Measurements from ENCODE around the gene PAN3. TPM values are rescaled to one million over a fixed set of nuclear protein-coding genes. Genes with fewer than 3 reads are reported as not detected.

PAN3 gene
- total and polyA plus RNA-seq, 2 experiments from 2014 or later, result 7.8 to 25.1 TPM

- no peaks in the 10 kb centered on the region for H3K27me3 ChIP-seq
- peaks cover 19% of the 10 kb centered on the region for H3K4me1 ChIP-seq (ENCODE audit: low read depth)
- H3K4me3 ChIP-seq, result no peak overlapping the region
- H3K9me3 ChIP-seq (ENCODE audit: low read depth), result no peaks in the 10 kb centered on the region
- peak overlapping the region; percentile 62 for H3K27ac ChIP-seq
- DNase-seq (ENCODE audit: low read depth in 1 of 2, low spot score in 1 of 2), result no peak
- no peaks in the 10 kb centered on the region for H3K36me3 ChIP-seq
- TF ChIP-seq CTCF (IDR thresholded peaks at IDR 0.05; ENCODE audit: low read depth, low read length), result no peak
These were observed 205.8 kb downstream of the PAN3 start for GRCh38 chr13:28344163-28344562.

Other genes with a start within 250 kb of the PAN3 start
- gene PDX1, start 218.5 kb upstream of the PAN3 start, total RNA-seq, result not detected in 2 replicates
- not detected in 2 replicates for gene PDX1, start 218.5 kb upstream of the PAN3 start, polyA plus RNA-seq
- gene CDX2, start 169.2 kb upstream of the PAN3 start, total RNA-seq, result not detected in 2 replicates
- not detected in 2 replicates for gene CDX2, start 169.2 kb upstream of the PAN3 start, polyA plus RNA-seq
- gene URAD, start 149.9 kb upstream of the PAN3 start, total RNA-seq, result not detected in 2 replicates
- not detected in 2 replicates for gene URAD, start 149.9 kb upstream of the PAN3 start, polyA plus RNA-seq
- 0.06 TPM in 1 of 2 replicates, not detected in the other for gene FLT3, start 38.0 kb upstream of the PAN3 start, total RNA-seq
- not detected in 2 replicates for gene FLT3, start 38.0 kb upstream of the PAN3 start, polyA plus RNA-seq

Data from cardiac muscle cell (in vitro differentiated cells and primary cell).